Posterior cingulate gyrus (tissue), 11 donors: Measurements from ENCODE around the gene LRRC14B.
"Not testable (repeated sequence)": the region's sequence is repeated elsewhere in the genome, so short reads cannot be mapped to it uniquely, and the experiment has no call there.

ENCODE experiments used
- DNase-seq, 10 donors: peaks; one replicate each; pipeline versions ENCODE4 v3.0.0 to v3.0.0-alpha.2; 2020 to 2021; ENCODE audit warnings: mixed read lengths in 3 of 10
- intact Hi-C: fragments of 100-400 bp; cut with DNase I; formaldehyde crosslinking; loops from one replicate; pipeline ENCODE4 v1.15.1; 2023

Gene LRRC14B

GRCh38 chr5:189486-189885, 1.8 kb upstream of the LRRC14B start:
- intact Hi-C loops: no loop called here
- peak in 2 of 10 donors; percentile 49 to 70 for DNase-seq

DNA sequence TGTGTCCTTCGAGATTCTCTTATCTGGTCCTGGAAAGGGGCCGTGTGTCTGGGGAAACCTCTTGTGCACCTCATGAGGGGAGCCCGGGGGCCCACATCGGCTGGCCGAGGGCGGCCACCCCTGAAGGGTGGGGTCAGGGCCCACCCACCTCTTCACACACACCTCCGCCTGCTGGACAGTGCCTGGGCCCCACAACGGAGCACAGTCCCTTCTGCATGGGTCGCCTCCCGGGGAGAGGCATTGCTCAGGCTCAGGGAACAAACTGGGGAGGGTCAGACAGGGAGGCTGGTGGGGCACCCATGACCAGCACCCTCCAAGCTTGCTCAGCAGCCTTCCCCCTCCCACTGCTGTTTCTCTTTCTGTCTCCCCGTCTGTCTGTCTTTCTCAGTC, 1.3 kb upstream of the LRRC14B start:
- peak in 2 of 10 donors; percentile 60 to 75 for DNase-seq
- intact Hi-C loops: no loop called here

DNA sequence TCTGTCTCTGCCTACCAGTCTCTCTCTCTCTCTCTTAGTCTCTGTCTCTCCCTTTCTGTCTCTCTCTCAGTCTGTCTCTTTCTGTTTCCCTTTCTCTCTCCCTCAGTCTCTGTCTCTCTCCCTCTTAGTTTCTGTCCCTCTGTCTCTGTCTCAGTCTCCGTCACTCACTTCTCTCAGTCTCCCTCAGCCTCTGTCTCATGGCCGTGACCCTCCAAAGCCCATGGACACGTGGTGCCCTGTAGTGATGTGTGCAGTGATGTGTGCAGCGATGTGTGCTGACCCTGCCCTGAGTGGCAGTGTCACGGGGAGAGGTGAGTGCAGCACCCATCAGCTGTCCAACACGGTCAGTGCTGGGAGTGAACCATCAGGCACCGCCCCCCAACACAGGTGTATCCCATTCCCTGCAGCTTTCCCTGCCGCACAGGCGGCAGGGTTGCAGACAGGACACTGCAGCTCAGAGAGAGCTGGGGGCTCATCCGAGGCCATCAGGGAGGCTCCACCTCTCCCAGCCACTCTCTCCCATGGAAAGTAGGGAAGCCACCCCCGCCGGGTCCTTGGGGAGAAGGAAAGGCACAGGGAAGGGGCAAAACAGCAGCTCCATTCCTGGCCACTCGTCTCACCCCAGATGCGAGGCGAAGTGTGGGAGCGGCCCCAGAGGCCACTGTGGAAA, 794 bp upstream of the LRRC14B start:
- intact Hi-C loops: no loop called here
- no peak for DNase-seq

DNA sequence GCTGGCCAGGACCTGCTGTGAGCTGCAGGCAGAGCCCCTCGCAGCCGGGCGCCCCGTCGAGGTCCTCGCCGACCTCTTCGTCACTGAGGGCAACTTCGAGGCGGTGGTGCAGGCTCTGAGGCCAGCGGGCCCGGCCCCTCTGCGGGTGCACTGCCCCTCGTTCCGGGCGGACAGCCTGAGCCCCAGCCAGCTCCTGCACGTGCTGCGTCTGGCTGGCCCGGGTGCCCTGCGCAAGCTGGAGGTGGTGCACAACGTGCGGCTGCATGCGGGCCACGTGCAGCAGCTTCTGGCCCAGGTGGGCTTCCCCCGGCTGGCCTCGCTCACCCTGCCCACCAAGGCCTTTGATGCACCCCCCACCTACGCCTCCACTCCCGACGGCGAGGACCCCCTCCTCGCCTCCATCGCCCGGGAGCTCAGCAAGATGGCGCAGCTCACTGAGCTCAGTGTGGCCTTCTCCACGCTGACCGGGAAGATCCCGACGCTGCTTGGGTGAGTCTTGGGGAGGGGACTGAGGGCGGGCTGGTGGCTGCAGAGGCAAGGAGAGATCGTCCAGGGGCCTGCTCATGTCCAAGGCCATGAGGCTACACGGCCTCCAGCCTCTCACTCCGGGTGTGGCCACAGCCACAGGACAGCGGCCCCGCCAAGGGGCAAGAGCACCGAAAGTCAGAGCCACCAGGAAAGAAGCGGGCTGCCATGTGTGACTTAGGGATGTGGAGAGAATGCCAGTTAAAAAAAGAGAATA, 825 bp downstream of the LRRC14B start:
- peak in 1 of 10 donors; percentile 83 for DNase-seq
- intact Hi-C loops: no loop called here

DNA sequence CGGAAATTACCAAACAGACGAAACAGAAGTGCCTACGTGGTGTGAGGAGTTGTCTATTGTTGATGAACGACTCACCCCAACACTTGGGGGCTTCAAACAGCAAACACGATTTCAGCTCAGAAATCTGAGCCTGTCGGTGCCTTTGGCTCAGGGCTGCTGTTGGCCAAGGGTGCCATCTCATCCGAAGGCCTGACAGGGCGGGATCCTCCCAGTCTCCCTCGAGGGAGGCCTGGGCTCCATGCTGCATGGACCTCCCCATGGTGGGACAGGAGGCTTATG, 1.3 kb downstream of the LRRC14B start:
- intact Hi-C loops: no loop called here
- DNase-seq: no peak

GRCh38 chr5:192970-193831, 1.9 kb downstream of the LRRC14B start:
- intact Hi-C loops: no loop called here
- DNase-seq: peak in 2 of 10 donors; percentile 77 to 78

GRCh38 chr5:194102-194501, 2.8 kb downstream of the LRRC14B start:
- DNase-seq: peak in 2 of 10 donors; percentile 74 to 81
- intact Hi-C loops: no loop called here

- peak in 2 of 10 donors; percentile 83 for DNase-seq
Observed at GRCh38 chr5:194603-195209, 3.4 kb downstream of the LRRC14B start.

GRCh38 chr5:195401-196160, 4.3 kb downstream of the LRRC14B start:
- intact Hi-C loops: no loop called here
- peak in 2 of 10 donors; percentile 67 to 78 for DNase-seq

More at GRCh38 chr5:194603-195209, 3.4 kb downstream of the LRRC14B start:
- intact Hi-C loops: no loop called here

DNA sequence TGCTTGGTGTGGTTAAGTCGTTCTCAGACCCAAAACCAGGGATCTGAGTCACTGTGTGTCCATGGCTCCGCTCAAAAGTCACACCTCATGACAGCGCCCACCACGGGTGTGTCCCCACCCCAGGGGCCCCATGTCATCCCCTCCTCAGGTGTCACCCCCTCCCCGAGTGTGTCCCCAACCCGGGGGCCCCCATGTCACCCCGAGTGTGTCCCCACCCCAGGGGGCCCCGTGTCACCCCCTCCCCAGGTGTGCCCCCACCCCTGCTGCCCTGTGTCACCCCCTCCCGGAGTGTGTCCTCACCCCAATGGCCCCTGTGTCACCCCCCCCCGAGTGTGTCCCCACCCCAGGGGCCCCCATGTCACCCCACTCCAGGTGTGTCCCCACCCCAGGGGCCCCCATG, 5.1 kb downstream of the LRRC14B start:
- intact Hi-C loops: no loop called here
- DNase-seq: peak in 2 of 10 donors; percentile 34 to 47

GRCh38 chr5:197031-197430, 5.7 kb downstream of the LRRC14B start:
- peak in 4 of 10 donors; percentile 41 to 80 (median 46) for DNase-seq
- intact Hi-C loops: not testable (repeated sequence)

- DNase-seq: peak in 2 of 10 donors; percentile 51 to 76
Observed at GRCh38 chr5:197892-198489, 6.7 kb downstream of the LRRC14B start.

GRCh38 chr5:198516-199196, 7.4 kb downstream of the LRRC14B start:
- intact Hi-C loops: no loop called here
- peak in 1 of 10 donors; percentile 72 for DNase-seq

More at GRCh38 chr5:197892-198489, 6.7 kb downstream of the LRRC14B start:
- intact Hi-C loops: no loop called here

DNA sequence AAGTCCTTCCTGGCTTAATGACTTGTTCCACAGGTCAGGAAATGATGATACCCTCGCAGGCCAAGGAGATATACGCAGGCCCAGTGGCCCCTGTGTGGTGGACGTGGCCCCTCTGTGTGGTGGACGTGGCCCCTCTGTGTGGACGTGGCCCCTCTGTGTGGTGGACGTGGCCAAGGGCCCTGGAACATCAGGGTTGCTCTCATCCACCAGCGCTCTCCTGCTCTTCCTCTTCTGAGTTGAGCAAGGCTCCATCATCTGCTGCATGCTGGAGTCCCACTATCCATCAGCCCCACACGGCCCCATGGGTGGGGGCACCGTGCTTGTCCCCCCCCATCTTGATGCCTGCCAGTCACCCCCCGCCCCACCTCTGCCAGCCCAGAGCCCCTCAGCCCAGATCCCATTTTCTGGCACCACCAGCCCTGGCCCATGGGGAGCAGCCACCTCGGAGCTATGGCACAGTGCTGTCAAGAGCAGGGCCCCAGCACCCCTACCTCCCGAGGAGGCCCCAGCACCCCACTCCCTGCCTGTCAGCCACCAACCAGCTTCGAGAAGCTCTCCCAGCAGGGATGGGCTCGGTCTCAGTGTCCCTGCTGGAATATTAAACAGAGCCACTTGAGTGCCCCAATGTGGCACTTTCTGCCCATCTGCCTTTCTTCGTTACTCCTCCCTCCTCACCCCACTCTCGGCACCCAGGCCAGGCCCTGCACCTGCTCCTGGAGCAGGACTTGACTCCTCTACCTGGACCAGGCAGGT, 8.1 kb downstream of the LRRC14B start:
- peak in 1 of 10 donors; percentile 64 for DNase-seq
- intact Hi-C loops: no loop called here

DNA sequence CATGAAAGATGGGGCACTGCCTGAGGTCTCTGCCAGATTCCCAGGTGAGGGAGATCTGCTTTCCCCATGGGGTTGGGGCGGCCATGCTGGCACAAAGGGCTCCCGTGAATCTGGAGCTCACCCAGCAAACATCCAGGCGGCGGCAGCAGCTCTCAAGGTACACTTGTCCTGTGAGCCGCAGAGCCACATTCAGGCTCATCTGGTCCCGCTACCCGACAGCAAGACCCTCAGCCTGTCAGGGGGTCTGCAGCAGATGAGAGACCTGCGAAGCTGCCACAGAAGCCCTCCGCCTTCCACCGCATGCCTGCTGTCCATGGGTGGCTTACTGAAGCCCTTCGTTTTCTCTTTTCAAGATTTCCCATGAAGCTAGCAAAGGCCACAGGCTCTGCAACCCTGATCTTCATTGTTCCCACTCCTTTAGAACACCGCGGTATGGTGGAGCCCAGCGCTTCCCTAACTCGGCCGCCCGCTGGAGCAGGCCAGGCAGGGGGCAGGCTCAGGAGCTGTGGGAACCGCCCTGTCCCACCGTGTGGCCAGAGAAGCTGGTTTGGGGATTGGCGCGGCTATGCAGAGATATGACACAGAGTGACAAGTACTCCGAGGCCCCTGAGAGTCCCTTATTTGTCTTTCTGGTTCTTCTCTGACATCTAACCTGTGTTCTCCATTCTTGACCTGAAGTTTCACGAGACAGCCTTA, 8.8 kb downstream of the LRRC14B start:
- peak in 1 of 10 donors; percentile 73 for DNase-seq
- intact Hi-C loops: no loop called here

DNA sequence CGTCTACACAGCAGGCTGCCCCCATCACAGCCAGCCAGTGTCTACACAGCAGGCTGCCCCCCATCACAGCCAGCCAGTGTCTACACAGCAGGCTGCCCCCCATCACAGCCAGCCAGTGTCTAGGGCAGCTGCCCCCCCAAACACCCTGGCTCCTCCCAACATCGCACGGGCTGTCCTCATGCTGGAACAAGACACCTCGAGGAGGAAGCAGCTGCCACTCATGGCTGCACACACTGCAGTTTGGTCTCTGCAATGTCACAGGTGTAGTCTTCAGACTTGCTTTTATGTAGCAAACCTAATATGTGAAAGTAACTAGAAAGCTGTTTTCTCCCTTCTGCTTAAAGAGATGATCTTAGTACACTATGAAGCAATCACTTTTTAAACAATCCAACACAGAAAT, 9.7 kb downstream of the LRRC14B start:
- intact Hi-C loops: no loop called here
- no peak for DNase-seq

GRCh38 chr5:201672-202071, 10.4 kb downstream of the LRRC14B start:
- no peak for DNase-seq
- intact Hi-C loops: no loop called here
